HG02571 (cell line): Measurements from ENCODE around the gene LRRTM4.

Experiments
- ATAC-seq: cut with Tn5 transposase; IDR thresholded peaks from one replicate; pipeline ENCODE4 v1.9.1; 2021; ENCODE audit warnings: mild to moderate bottlenecking, moderate library complexity; ENCODE audit not compliant: unreplicated experiment

LRRTM4 gene

DNA sequence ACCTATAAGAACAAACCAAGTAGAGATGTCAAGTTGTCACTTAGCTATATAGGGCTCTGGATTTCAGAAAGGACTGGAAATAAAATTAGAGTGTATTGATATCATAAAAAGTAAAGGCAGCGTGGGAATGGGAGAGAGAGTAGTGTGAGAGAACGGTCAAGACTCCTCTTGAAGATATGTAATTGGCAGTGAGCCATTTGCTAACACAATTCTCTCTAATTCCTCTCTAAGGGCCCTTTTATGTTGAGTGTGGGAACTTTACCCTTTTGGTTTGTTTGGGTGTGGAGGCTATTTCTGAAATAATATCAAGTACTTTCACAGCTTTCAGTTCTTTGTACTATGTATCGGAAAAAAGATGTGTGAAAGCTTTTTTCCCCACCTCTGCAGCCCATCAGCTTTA, 196.8 kb downstream of the LRRTM4 start:
- no peak for ATAC-seq

- no peak for ATAC-seq
Measured at GRCh38 chr2:77322431-77322830, 199.7 kb downstream of the LRRTM4 start.

DNA sequence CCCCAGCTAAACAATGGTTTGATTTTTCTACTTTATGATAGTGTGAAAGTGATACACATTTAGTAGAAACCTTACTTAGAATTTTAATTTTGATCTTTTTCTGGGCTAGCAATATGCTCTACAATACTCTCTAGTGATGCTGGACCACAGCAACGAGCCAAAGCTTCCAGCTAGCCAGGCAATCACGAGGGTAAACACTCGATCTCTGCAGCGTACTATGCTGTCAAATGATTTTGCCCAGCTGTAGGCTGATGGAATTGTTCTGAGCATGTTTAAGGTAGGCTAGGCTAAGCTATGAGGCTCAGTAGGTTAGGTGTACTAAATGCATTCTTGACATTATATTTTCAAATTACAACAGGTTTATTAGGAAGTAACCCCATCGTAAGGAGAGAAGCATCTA, 207.5 kb downstream of the LRRTM4 start:
- ATAC-seq = no peak

DNA sequence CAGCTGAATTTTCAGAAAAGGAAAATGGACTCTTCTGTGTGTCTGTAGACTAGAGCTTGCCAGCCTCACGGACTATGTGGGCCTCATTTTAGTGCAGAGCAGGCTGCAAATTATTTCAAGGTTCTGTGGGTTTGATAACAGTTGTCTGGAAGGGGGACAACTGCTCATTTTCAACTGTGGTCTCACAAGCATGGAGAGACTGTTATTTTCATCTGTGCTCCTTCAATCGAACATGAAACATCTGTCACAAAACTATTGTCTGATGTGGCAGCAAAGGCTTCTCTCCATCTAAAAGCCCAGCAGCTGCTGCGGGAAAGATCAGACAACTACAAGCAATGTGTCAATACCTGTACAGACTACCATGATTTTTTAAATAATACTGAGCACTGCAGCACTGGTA, 211.8 kb downstream of the LRRTM4 start:
- no peak for ATAC-seq

DNA sequence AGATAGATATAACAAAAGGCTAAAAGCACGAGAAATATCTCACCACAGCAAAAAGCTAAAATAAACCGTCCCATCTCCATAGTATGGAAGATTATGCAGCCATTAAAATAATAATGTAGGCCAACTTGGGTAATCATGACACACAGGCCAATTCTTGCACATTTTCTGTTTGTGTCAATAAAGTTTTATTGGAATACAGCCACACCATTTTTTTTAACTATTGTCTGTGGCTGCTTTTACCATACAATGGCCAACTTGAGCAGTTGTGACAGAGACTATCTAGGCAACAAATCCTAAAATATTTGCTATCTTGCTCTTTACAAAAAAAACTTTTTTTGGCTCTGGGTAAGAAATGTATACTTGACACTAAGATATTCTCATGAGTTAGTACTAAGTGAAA, 212.5 kb downstream of the LRRTM4 start:
- ATAC-seq = no peak

GRCh38 chr2:77301441-77301840, 220.7 kb downstream of the LRRTM4 start:
- no peak for ATAC-seq

- ATAC-seq = no peak
Measured at GRCh38 chr2:77296791-77297190, 225.4 kb downstream of the LRRTM4 start.

DNA sequence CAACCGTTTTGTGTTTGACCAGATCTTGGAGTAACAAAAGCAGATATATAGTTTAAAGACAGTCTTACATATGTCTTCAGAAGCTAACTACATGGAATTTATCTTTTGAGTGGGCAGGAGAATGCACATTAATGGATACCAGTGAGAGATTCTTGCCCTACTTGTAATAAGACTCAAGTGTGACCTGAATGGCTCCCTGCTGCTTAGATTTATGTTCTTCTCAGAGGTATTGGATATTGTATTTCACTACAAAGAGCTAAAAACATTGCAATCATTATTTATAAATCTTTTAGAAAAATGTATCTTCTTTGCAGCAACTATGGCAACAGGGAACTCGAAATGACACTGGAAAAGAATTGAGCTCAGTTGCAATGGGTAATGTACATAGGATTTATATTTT, 227.7 kb downstream of the LRRTM4 start:
- ATAC-seq = no peak

DNA sequence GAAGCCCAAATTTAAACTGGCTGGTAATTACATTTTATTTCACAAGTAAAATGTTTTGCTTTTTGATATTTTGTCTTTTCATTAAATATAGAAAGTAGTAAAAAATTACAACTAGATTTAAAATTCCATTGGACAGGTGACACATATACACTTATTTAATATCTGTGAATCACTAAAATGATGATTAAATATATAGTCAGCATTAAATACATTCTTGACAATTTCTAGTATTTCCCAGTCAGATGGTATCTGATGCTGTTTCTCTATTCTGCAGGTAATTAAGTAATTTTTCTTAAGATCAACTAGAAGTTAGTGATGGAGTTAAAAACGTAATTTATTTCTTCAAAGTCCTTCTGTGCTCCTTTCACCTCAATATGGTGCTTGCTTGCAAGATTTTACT, 237.8 kb downstream of the LRRTM4 start:
- no peak for ATAC-seq

DNA sequence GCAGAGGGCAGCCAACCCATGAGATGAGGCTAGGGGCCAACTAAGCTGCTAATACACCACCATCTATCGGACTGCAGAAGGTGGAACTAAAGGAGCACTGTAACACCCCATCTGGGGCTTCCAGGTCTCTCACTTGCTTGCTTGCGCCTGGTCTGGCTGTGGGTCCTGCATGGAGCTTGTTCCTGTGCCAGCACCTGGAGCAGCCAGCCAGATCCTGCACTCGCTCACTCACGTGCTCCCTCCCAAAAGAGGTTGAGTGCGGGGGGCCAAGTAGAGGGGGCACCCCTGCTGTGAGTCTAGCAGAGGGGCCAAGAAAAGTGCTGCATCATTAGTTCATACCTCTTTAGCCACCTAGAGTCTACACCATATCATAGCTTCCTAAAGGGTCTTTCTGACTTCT, 250.9 kb downstream of the LRRTM4 start:
- no peak for ATAC-seq

- no peak for ATAC-seq
Measured at GRCh38 chr2:77270433-77270832, 251.7 kb downstream of the LRRTM4 start.

- no peak for ATAC-seq
Measured at GRCh38 chr2:77268626-77269025, 253.6 kb downstream of the LRRTM4 start.

DNA sequence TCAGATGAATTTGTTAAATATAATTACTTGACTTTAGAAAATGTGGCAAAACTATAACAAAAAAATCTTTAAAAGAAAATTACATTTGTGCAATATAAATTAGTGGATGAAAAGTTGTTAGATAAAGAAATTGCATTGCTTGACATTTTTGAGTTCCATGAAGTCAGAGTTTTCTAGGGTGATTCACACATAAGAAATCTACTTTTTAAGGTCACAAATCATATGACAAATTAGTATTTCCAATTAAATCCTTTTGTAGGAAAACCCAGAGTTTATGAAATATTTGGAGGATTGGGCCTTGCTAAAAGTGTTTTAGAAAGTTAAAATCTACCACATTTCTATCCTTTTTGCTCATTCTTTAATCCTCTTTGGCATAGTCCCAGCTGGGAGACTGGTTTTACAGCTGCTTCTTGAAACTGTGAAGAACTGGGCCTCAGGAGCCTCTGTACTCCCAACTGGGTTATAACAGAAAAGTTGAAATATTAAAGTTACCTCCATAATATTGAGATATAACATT, 289.2 kb downstream of the LRRTM4 start:
- no peak for ATAC-seq

DNA sequence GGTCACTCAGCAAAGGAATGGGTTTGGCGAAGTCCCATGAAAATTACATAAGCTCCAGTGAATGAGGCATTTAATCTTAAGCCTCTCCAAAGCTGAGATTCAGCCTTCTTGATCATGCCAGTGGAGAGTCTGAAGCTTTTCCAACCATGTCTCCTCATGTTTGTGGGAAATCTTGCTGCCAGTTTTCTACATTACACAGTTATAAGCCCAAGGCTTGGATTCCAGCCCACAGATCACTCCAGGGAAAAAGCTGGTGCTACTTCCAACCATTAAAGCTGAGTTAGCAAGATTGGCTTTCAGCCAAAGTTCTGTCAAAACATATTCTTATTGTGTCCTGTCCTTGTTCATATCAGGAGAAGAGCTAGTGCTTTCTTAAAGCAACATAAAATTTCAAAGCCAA, 293.8 kb downstream of the LRRTM4 start:
- no peak for ATAC-seq

- ATAC-seq = no peak
Measured at GRCh38 chr2:77210725-77211124, 311.5 kb downstream of the LRRTM4 start.

DNA sequence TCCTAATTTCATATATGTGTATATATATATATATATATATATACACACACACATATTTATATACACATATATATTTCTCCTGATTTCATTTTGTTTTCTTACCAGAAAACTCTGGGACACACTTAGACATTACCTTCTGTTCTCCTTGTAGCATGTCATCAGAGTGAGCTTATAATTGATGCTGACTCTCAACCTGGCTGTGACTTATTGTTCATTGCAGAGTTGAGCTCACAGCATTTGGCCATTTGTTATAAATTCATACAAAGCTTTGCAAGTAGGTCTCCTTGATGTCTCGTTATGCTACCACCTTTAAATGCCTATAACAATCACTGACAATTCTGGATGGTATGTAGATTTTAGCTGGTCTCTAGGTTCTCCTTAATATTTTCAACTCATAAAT, 314.8 kb downstream of the LRRTM4 start:
- ATAC-seq = no peak

DNA sequence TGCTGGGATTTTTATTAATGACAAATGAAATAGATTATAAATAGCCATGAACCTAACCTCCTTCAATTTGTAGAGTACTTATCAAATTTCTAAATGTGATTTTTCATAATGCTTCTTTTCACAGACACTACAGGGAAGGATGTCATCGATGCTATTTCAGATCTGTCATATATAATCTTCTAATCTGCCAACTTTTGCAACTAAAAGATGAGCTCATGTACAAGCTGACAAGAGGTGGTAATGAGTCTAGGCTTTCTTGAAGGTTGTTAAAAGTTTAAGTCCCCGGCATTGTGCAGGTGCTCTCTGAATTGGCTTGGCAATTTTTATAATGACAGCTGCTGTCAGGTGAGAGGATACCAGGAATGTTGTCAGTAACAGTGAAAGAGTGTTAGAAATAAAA, 320.4 kb downstream of the LRRTM4 start:
- ATAC-seq = no peak

- ATAC-seq = no peak
Measured at GRCh38 chr2:77199411-77199810, 322.8 kb downstream of the LRRTM4 start.

DNA sequence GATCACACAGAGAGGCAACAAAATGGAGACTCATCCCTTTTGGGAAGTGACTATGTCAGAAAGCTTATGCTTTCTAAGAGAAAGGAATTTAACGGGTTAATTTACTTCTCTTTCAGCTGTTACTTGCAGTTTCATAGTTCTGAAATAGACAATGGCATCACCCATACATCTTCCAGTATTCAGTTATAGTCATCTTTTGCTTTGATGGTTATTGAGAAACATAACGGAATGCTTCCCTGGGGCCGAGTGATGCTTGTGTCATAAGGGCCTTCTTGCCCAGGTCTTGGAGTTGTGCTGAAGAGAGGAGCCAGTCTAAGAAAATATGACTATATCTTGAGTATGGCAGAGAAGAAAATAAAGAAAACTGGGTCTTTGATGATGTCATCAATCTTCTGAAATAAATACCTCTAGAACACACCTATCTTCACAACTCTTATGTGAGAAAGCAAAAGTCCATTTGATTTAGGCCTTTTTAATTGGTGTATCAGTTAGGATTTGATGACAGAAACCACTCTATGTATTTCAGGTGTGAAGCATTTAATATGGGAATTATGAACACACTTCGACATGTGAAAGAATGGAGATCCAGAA, 328.2 kb downstream of the LRRTM4 start:
- no peak for ATAC-seq

- ATAC-seq = no peak
Measured at GRCh38 chr2:77192811-77193289, 329.3 kb downstream of the LRRTM4 start.

- no peak for ATAC-seq
Measured at GRCh38 chr2:77191665-77192064, 330.5 kb downstream of the LRRTM4 start.

DNA sequence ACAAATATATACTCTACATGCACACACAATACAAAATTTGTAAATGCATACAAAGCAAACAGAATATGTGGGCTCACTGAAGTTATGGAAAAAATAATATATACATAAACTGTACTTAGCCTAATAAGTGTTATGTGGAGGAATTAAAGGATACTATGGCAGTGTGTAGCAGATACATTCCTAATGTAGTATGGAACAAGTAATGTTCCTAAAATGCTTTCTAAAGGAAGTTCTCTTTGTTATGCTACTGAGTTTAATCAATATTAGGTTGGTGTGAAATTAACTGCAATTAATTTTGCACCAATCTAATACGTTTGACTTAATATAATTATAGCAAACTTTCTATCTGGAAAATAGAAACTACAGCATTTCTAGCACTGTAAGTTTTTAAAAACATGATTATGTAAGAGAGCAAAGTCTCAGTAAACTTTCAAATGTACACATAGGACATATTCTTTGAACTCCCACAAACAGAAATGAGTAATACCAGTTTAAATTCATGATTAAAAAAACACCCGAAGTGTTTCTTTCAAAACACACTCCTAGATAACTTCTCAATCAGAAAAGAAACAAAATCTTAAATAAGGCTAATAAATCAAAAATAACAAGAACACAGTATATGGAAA, 331.3 kb downstream of the LRRTM4 start:
- no peak for ATAC-seq

- ATAC-seq = no peak
Measured at GRCh38 chr2:77185052-77185451, 337.1 kb downstream of the LRRTM4 start.
